GM12878 (cell line): Measurements from ENCODE around the gene RAB43. TPM values are rescaled to one million over a fixed set of nuclear protein-coding genes. Genes with fewer than 3 reads are reported as not detected.

Experiments used
- ATF7 ChIP-seq: fragments of 450-650 bp; IDR thresholded peaks from 2 replicates; pipeline ENCODE4 v1.6.1; 2016; ENCODE audit warnings: low read depth, mild to moderate bottlenecking
- CHD2 ChIP-seq: IDR thresholded peaks from 2 replicates; pipeline ENCODE4 v1.6.1; 2011; ENCODE audit warnings: low read depth, low read length, improper control_type of control experiment, borderline replicate concordance
- DPF2 ChIP-seq: fragments of 450-650 bp; IDR thresholded peaks from 2 replicates; pipeline ENCODE4 v1.6.1; 2017; ENCODE audit warnings: mild to moderate bottlenecking
- EED ChIP-seq: sonication (generic); IDR thresholded peaks from 2 replicates; pipeline ENCODE4 v1.6.1; 2016; ENCODE audit warnings: antibody characterized with exemption, low read depth
- EGR1 ChIP-seq, 2 experiments: IDR thresholded peaks; 1 replicate in 1 of 2; 2 replicates in 1 of 2; pipeline ENCODE4 v1.6.1; 2011 to 2012; ENCODE audit warnings: low read depth in 2 of 2, low read length in 2 of 2, borderline replicate concordance in 1 of 2, mild to moderate bottlenecking in 1 of 2, moderate library complexity in 1 of 2
- GABPA ChIP-seq: IDR thresholded peaks from 2 replicates; pipeline ENCODE4 v1.6.1; 2014; ENCODE audit warnings: antibody characterized with exemption, low read depth, mild to moderate bottlenecking, inconsistent platforms
- JUNB ChIP-seq: IDR thresholded peaks from 2 replicates; pipeline ENCODE4 v1.6.1; 2016; ENCODE audit warnings: antibody characterized with exemption, mild to moderate bottlenecking
- MLLT1 ChIP-seq: fragments of 450-650 bp; IDR thresholded peaks from 2 replicates; pipeline ENCODE4 v1.6.1; 2016; ENCODE audit warnings: mild to moderate bottlenecking
- PAX5 ChIP-seq: IDR thresholded peaks from 2 replicates; pipeline ENCODE4 v1.6.1; 2011; ENCODE audit warnings: low read depth, low read length, borderline replicate concordance
- POLR2A ChIP-seq: IDR thresholded peaks from 2 replicates; pipeline ENCODE4 v1.6.1; 2011; ENCODE audit warnings: low read depth, mild to moderate bottlenecking, low read length
- POLR2AphosphoS5 ChIP-seq: IDR thresholded peaks from 2 replicates; pipeline ENCODE4 v1.6.1; 2011; ENCODE audit warnings: mild to moderate bottlenecking, low read length, inconsistent platforms
- RAD21 ChIP-seq: IDR thresholded peaks from 2 replicates; pipeline ENCODE4 v1.6.1; 2011; ENCODE audit warnings: mild to moderate bottlenecking, low read depth, low read length, moderate library complexity; ENCODE audit not compliant: insufficient read depth
- REST ChIP-seq: IDR thresholded peaks from 2 replicates; pipeline ENCODE4 v1.6.1; 2012; ENCODE audit warnings: mild to moderate bottlenecking, low read depth, low read length
- SIX5 ChIP-seq: IDR thresholded peaks from 2 replicates; pipeline ENCODE4 v1.6.1; 2011; ENCODE audit warnings: mild to moderate bottlenecking, low read depth, low read length, moderate library complexity; ENCODE audit not compliant: severe bottlenecking
- SKIL ChIP-seq: fragments of 450-650 bp; IDR thresholded peaks from 2 replicates; pipeline ENCODE4 v1.6.1; 2017; ENCODE audit warnings: mild to moderate bottlenecking, low read depth, inconsistent platforms; ENCODE audit not compliant: poor library complexity, severe bottlenecking
- STAT3 ChIP-seq: IDR thresholded peaks from 2 replicates; pipeline ENCODE4 v1.6.1; 2011; ENCODE audit warnings: low read depth, low read length, improper control_type of control experiment
- TARDBP ChIP-seq: IDR thresholded peaks from 2 replicates; pipeline ENCODE4 v1.6.1; 2016; ENCODE audit warnings: borderline replicate concordance
- USF1 ChIP-seq: IDR thresholded peaks from 2 replicates; pipeline ENCODE4 v1.6.1; 2011; ENCODE audit warnings: borderline replicate concordance, low read depth, mild to moderate bottlenecking, moderate library complexity, mixed read lengths, low read length; ENCODE audit not compliant: insufficient read depth; ENCODE audit errors: extremely low read length
- YBX1 ChIP-seq: fragments of 450-650 bp; IDR thresholded peaks from 2 replicates; pipeline ENCODE4 v1.6.1; 2016; ENCODE audit warnings: antibody characterized with exemption
- YY1 ChIP-seq: IDR thresholded peaks from 2 replicates; pipeline ENCODE4 v1.6.1; 2011; ENCODE audit warnings: low read depth, mild to moderate bottlenecking, low read length
- polyA plus RNA-seq, 11 experiments: library from polyadenylated mRNA; depleted of rRNA in 4 of 11; unstranded in 6 of 11; stranded (reverse) in 5 of 11; fragments of >200 nt; fragmentation: Nextera tagmentation in 4 of 11; fragmentation: Illumina TruSeq in 1 of 11; extraction: Ambion mirVana in 4 of 11; extraction: Trizol in 1 of 11; gene quantifications; 1 replicate in 1 of 11; 2 replicates in 10 of 11; pipeline versions ENCODE4 v1.2.1 to v1.2.3, GENCODE V29; 2011 to 2016; ENCODE audit warnings: inconsistent platforms in 2 of 11, missing spikeins in 2 of 11, low read depth in 1 of 11
- total RNA-seq, 4 experiments: library from RNA; depleted of rRNA in 3 of 4; stranded (reverse); fragments of >200 nt in 3 of 4; fragmentation: Illumina TruSeq in 1 of 4; extraction: Trizol in 1 of 4; gene quantifications; 2 replicates each; pipeline versions ENCODE4 v1.2.1 to v1.2.3, GENCODE V29; 2013 to 2021

RAB43 gene
- total and polyA plus RNA-seq, 10 of the 15 experiments (the other 5 are each of a cell fraction or from before 2014, with no cell fraction given), result 0.08 to 14.0 (median 4.0) TPM

- TF ChIP-seq CHD2, result peak; percentile 66; the same call in 1 of the 2 replicates
- no peak for TF ChIP-seq TARDBP
- peak; percentile 89 for TF ChIP-seq POLR2AphosphoS5
- peak; percentile 69 for TF ChIP-seq SKIL
- no peak for TF ChIP-seq STAT3
- TF ChIP-seq PAX5, result 0 out of 2 replicates have a peak, but pooled peaks have one; percentile 47
- TF ChIP-seq POLR2A, result peak; percentile 82
- TF ChIP-seq EED, result peak; percentile 69
- TF ChIP-seq YY1, result peak; percentile 70
- TF ChIP-seq MLLT1, result 0 out of 2 replicates have a peak, but pooled peaks have one; percentile 30
- no peak for TF ChIP-seq YBX1
- TF ChIP-seq SIX5, result peak; percentile 25
- TF ChIP-seq GABPA, result peak; percentile 73; the same call in 1 of the 2 replicates
- TF ChIP-seq REST, result no peak
- TF ChIP-seq JUNB, result 0 out of 2 replicates have a peak, but pooled peaks have one; percentile 11
- 0 out of 2 replicates have a peak, but pooled peaks have one; percentile 27 for TF ChIP-seq RAD21
- peak; percentile 66 for TF ChIP-seq ATF7
- peak; percentile 62 for TF ChIP-seq DPF2
- no peak for TF ChIP-seq USF1
- peak in 1 of 2 experiments; percentile 65; a peak in 2 of 3 replicates for TF ChIP-seq EGR1 (IDR thresholded peaks at IDR 0.05; ENCODE audit: borderline replicate concordance in 1 of 2, low read depth in 2 of 2, low read length in 2 of 2)
These were observed 1.2 kb downstream of the RAB43 start (continued) for GRCh38 chr3:129120254-129121004.
